CD4-positive, alpha-beta T cell (primary cell): Measurements from ENCODE around the gene CPSF4L. TPM values are rescaled to one million over a fixed set of nuclear protein-coding genes. Genes with fewer than 3 reads are reported as not detected.

Experiments
- ATAC-seq: fragments of 200-7000 bp; cut with Tn5 transposase; one replicate; pipeline ENCODE4 v1.10.0; 2022; ENCODE audit warnings: mild to moderate bottlenecking; ENCODE audit not compliant: poor library complexity
- CTCF ChIA-PET: fragments of 350-600 bp; sonication (Branson Sonifier 250); formaldehyde crosslinking; loops from one replicate; lab custom pipeline; 2021; ENCODE audit warnings: antibody characterized with exemption, inconsistent platforms; lab: Charles Lee
- POLR2A ChIA-PET: fragments of 350-600 bp; sonication (Branson Sonifier 250); formaldehyde crosslinking; loops from one replicate; lab custom pipeline; 2021; ENCODE audit warnings: antibody characterized with exemption, inconsistent platforms; lab: Charles Lee
- DNase-seq, 14 experiments: peaks; one replicate each; pipeline ENCODE4 v3.0.0-alpha.2; 2013 to 2020; ENCODE audit warnings: mixed read lengths in 2 of 14
- H3K27ac ChIP-seq, 2 donors: one replicate each; pipeline versions ENCODE4 v1.5.1 to v1.7.0; 2013; ENCODE audit warnings: low read length in 2 of 2, low read depth in 1 of 2, mild to moderate bottlenecking in 1 of 2
- H3K27me3 ChIP-seq, 2 experiments: 1 replicate in 1 of 2; 2 replicates in 1 of 2; pipeline versions ENCODE4 v1.6.1 to v1.7.0; 2013; ENCODE audit warnings: low read length in 2 of 2, control low read depth in 1 of 2, mild to moderate bottlenecking in 1 of 2, moderate library complexity in 1 of 2; ENCODE audit not compliant: insufficient read depth in 2 of 2, control insufficient read depth in 1 of 2
- H3K36me3 ChIP-seq: one replicate; pipeline ENCODE4 v1.6.1; 2013; ENCODE audit warnings: low read length, control low read depth; ENCODE audit not compliant: insufficient read depth
- H3K4me1 ChIP-seq: one replicate; pipeline ENCODE4 v1.6.1; 2013; ENCODE audit warnings: low read length, control low read depth; ENCODE audit not compliant: insufficient read depth
- H3K4me3 ChIP-seq: one replicate; pipeline ENCODE4 v1.5.1; 2013; ENCODE audit warnings: mild to moderate bottlenecking, low read length, moderate library complexity
- H3K9me3 ChIP-seq, 2 experiments: 1 replicate in 1 of 2; 2 replicates in 1 of 2; pipeline versions ENCODE4 v1.6.1 to v1.7.0; 2013; ENCODE audit warnings: low read length in 2 of 2, mild to moderate bottlenecking in 2 of 2, control low read depth in 1 of 2, moderate library complexity in 1 of 2; ENCODE audit not compliant: control insufficient read depth in 1 of 2, insufficient read depth in 1 of 2
- H3K27ac Mint-ChIP-seq: one replicate; pipeline ENCODE4 v1.8.0; 2020; ENCODE audit warnings: mixed read lengths
- H3K27me3 Mint-ChIP-seq: one replicate; pipeline ENCODE4 v1.8.0; 2021; ENCODE audit warnings: mixed read lengths
- H3K36me3 Mint-ChIP-seq: one replicate; pipeline ENCODE4 v1.8.0; 2021; ENCODE audit warnings: low read depth, mixed read lengths
- H3K4me1 Mint-ChIP-seq: one replicate; pipeline ENCODE4 v1.8.0; 2021; ENCODE audit warnings: low read depth, mixed read lengths
- H3K4me3 Mint-ChIP-seq: one replicate; pipeline ENCODE4 v1.8.0; 2020; ENCODE audit warnings: mild to moderate bottlenecking, mixed read lengths
- H3K9me3 Mint-ChIP-seq: one replicate; pipeline ENCODE4 v1.8.0; 2020; ENCODE audit warnings: mixed read lengths
- intact Hi-C, 2 experiments: fragments of 100-400 bp; cut with DNase I in 1 of 2; cut with micrococcal nuclease in 1 of 2; formaldehyde crosslinking; loops; one replicate each; pipeline versions ENCODE4 v1.15.1 to v1.9.0; 2023 to 2025; cut with DNase I, micrococcal nuclease
- total RNA-seq, 174 experiments: library from RNA in 2 of 174; stranded (reverse) in 2 of 174; gene quantifications; one replicate each; pipeline ENCODE4 v1.2.3 and lab custom pipeline; 2021 to 2026
- TF ChIP-seq, protein P1 (sequence below): fragments of 200-600 bp; IDR thresholded peaks from one replicate; pipeline ENCODE4 v1.8.0; 2022; ENCODE audit warnings: antibody characterized with exemption, mild to moderate bottlenecking

Gene CPSF4L
- total RNA-seq, 2 experiments from 2014 or later = not detected

DNA sequence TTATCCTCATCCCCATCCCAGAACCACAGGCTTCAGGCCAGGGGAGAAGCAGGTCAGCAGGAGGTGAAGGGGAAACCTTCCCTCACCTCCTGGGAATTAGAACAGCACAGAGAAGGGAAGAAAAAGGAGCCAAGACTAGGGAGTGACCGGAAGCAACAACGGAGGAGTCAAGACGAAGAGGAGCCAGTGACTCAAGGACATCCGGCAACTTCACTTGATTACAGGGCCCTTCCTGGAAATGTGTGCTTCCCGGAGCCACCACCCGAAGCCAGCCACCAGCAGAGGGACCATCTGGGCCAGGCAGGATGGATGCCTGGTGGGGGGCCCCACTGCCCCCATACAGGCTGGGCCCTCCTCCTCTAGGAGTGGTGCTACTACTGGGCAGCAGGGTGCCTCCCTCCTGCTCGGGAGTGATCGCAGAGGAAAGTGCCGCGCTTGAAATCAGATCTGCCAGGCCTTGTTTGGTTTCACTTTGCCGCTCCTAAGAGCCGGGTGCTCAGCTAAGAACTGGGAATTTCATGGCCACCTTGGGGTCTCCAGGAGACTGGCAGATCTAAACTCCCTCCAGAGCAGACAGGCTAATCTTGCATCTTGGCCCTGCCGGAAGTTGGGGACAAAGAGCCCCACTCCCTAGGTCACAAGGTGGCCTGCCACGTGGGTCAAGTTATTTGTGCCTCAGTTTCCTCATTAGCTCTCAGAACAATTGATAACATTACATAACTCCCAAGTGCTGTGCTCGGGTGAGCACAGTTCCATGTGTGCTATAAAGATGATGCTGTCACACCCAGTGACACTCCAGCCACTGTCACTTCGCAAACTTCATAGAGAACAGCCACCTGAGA lies 43.5 kb upstream of the CPSF4L start:
- no peak for ATAC-seq
- intact Hi-C loops = no loop called here
- TF ChIP-seq, protein P1, sequence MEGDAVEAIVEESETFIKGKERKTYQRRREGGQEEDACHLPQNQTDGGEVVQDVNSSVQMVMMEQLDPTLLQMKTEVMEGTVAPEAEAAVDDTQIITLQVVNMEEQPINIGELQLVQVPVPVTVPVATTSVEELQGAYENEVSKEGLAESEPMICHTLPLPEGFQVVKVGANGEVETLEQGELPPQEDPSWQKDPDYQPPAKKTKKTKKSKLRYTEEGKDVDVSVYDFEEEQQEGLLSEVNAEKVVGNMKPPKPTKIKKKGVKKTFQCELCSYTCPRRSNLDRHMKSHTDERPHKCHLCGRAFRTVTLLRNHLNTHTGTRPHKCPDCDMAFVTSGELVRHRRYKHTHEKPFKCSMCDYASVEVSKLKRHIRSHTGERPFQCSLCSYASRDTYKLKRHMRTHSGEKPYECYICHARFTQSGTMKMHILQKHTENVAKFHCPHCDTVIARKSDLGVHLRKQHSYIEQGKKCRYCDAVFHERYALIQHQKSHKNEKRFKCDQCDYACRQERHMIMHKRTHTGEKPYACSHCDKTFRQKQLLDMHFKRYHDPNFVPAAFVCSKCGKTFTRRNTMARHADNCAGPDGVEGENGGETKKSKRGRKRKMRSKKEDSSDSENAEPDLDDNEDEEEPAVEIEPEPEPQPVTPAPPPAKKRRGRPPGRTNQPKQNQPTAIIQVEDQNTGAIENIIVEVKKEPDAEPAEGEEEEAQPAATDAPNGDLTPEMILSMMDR = no peak

DNA sequence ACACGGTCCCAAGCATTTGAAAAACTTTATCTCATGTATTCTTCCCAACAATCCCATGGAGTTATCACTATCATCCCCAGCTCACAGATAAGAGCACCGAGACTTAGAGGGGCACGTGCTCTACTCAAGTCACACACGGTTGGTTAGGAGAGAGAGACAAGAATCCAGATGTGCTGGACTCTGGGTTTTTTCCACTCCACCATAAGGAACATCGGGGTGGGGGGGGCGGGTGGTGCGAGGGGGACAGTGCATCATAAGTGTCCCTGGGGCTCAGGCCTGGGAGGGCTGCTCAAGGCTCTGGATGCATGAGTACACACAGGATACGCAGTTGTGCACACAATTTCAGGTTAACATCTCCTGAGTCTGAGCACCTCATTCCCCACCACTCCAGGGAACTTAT lies 42.8 kb upstream of the CPSF4L start:
- H3K27me3 Mint-ChIP-seq = peaks cover 4% of the 10 kb centered on the region
- no peak overlapping the region for H3K27ac ChIP-seq

More for the DNA sequence above, 43.5 kb upstream of the CPSF4L start:
- Histone ChIP-seq H3K9me3 (no peaks in the 10 kb centered on the region), H3K36me3 (no peaks in the 10 kb centered on the region), H3K4me3 (no peak overlapping the region), H3K27me3 (peaks cover 0 to 2% of the 10 kb centered on the region in 2 experiments), H3K4me1 (peaks cover 11% of the 10 kb centered on the region), H3K27ac (no peak overlapping the region)
- Mint-ChIP-seq H3K4me3 (no peak overlapping the region), H3K27ac (no peak overlapping the region), H3K4me1 (peaks cover 2% of the 10 kb centered on the region), H3K36me3 (no peaks in the 10 kb centered on the region), H3K9me3 (no peaks in the 10 kb centered on the region), H3K27me3 (peaks cover 4% of the 10 kb centered on the region)
- CTCF ChIA-PET = no interaction called here
- POLR2A ChIA-PET = no interaction called here
- DNase-seq = no peak

DNA sequence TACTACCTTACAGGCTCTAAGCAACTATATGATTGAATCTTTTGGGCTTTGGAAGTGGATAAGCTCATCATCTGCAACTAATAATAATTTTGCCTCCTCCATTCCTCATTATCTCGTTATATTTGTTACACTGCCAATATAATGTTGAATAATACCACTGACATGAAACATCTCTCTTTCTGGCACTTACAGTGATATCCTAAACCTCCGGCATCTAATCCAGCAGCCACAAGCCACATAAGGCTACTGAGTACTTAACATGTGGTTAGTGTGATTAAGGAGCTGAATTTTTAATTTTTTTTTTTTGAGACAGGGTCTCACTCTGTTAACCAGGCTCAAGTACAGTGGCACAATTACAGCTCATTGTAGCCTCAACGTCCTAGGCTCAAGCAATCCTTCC lies 40.5 kb upstream of the CPSF4L start:
- TF ChIP-seq, protein P1 = no peak
- Mint-ChIP-seq H3K4me3 (no peak overlapping the region), H3K9me3 (no peaks in the 10 kb centered on the region), H3K4me1 (no peaks in the 10 kb centered on the region), H3K27me3 (peaks cover 4% of the 10 kb centered on the region), H3K27ac (no peak overlapping the region), H3K36me3 (no peaks in the 10 kb centered on the region)
- Histone ChIP-seq H3K27ac (no peak overlapping the region), H3K4me3 (no peak overlapping the region), H3K9me3 (no peaks in the 10 kb centered on the region), H3K4me1 (peaks cover 4% of the 10 kb centered on the region), H3K27me3 (peaks cover 0 to 2% of the 10 kb centered on the region in 2 experiments), H3K36me3 (no peaks in the 10 kb centered on the region)
- POLR2A ChIA-PET = interaction anchor here (1.3 kb wide), 1 partner anchor 9 kb away, joined by 3 read pairs; no protein-coding TSS in a partner anchor
- intact Hi-C loops = no loop called here
- CTCF ChIA-PET = interaction anchor here (1.0 kb wide), 1 partner anchor 9 kb away, joined by 4 read pairs; no protein-coding TSS in a partner anchor
- ATAC-seq (no peak), DNase-seq (no peak)

More for the DNA sequence above, 42.8 kb upstream of the CPSF4L start:
- Histone ChIP-seq H3K4me1 (peaks cover 4% of the 10 kb centered on the region), H3K36me3 (no peaks in the 10 kb centered on the region), H3K4me3 (no peak overlapping the region), H3K27me3 (peaks cover 0 to 2% of the 10 kb centered on the region in 2 experiments), H3K9me3 (no peaks in the 10 kb centered on the region)
- no peaks in the 10 kb centered on the region for H3K36me3 Mint-ChIP-seq
- DNase-seq (no peak), ATAC-seq (no peak)
- H3K4me3 Mint-ChIP-seq = no peak overlapping the region
- ChIA-PET POLR2A (no interaction called here), CTCF (no interaction called here)
- H3K9me3 Mint-ChIP-seq = no peaks in the 10 kb centered on the region
- TF ChIP-seq, protein P1 = no peak
- H3K4me1 Mint-ChIP-seq = no peaks in the 10 kb centered on the region
- no peak overlapping the region for H3K27ac Mint-ChIP-seq
- intact Hi-C loops = no loop called here
